Adrenal gland (tissue), 5 donors: ENCODE results near the gene HSP90B1.

Source experiments
- CTCF ChIP-seq, 6 experiments: fragments of 450-650 bp in 4 of 6; fragments of 200-600 bp in 2 of 6; sonication (generic) in 1 of 6; IDR thresholded peaks; 1 replicate in 5 of 6; 2 replicates in 1 of 6; pipeline versions ENCODE4 v1.5.1 to v1.8.0; 2016 to 2021; ENCODE audit warnings: antibody characterized with exemption in 6 of 6, mild to moderate bottlenecking in 2 of 6, moderate library complexity in 1 of 6
- POLR2A ChIP-seq, 2 donors: fragments of 450-650 bp; IDR thresholded peaks; one replicate each; pipeline ENCODE4 v1.6.1; 2017; ENCODE audit warnings: antibody characterized with exemption in 2 of 2, mild to moderate bottlenecking in 2 of 2, moderate library complexity in 1 of 2
- donor health status: DM: no; HTN: no; CAD: no.

GRCh38 chr12:103901518-103902173, 28.6 kb upstream of the HSP90B1 start:
- TF ChIP-seq POLR2A (IDR thresholded peaks at IDR 0.05) (no peak), CTCF (IDR thresholded peaks at IDR 0.05) (no peak)
